Lower leg skin (tissue), 4 donors: ENCODE measurements around the gene OSGIN1. TPM values are rescaled to one million over a fixed set of nuclear protein-coding genes. Genes with fewer than 3 reads are reported as not detected.

Source experiments
- DNase-seq, 2 donors: peaks; one replicate each; pipeline ENCODE4 v3.0.0-alpha.2; 2019; ENCODE audit warnings: low spot score in 2 of 2
- H3K4me3 ChIP-seq: fragments of 200-600 bp; sonication (generic); 2 replicates; pipeline ENCODE4 v1.5.1; 2017; ENCODE audit warnings: mild to moderate bottlenecking, low read depth; ENCODE audit not compliant: poor library complexity, severe bottlenecking
- CTCF ChIP-seq, 3 donors: fragments of 450-650 bp; IDR thresholded peaks; one replicate each; pipeline ENCODE4 v1.5.1; 2016; ENCODE audit warnings: antibody characterized with exemption in 3 of 3, mild to moderate bottlenecking in 3 of 3, moderate library complexity in 2 of 3
- POLR2A ChIP-seq, 2 donors: fragments of 450-650 bp; IDR thresholded peaks; one replicate each; pipeline ENCODE4 v1.6.1; 2016 to 2017; ENCODE audit warnings: antibody characterized with exemption in 2 of 2, mild to moderate bottlenecking in 1 of 2, moderate library complexity in 1 of 2
- WGBS, 2 donors: methylation state at CpG; one replicate each; pipeline ENCODE4 v1.1.5; 2018; 5-methylcytosine and 5-hydroxymethylcytosine counted together
- intact Hi-C: fragments of 100-400 bp; cut with DNase I; formaldehyde crosslinking; loops from one replicate; pipeline ENCODE4 v1.15.0; 2023; ENCODE audit warnings: low total_unique reads
- total RNA-seq, 4 donors: library from RNA; depleted of rRNA; stranded (reverse); fragments of >200 nt; gene quantifications; one replicate each; pipeline ENCODE4 v1.1.0, GENCODE V29; 2016

The OSGIN1 gene
- total RNA-seq, 4 donors from 2014 or later: 1.1 to 3.2 (median 2.4) TPM

- no peak for TF ChIP-seq POLR2A (IDR thresholded peaks at IDR 0.05)
- no peak for TF ChIP-seq CTCF (IDR thresholded peaks at IDR 0.05)
- intact Hi-C loops: no loop called here
- 82 to 88% methylated on average over 3 to 5 of the region's 5 CpGs for WGBS, 2 donors
- no peak for DNase-seq
- H3K4me3 ChIP-seq: no peak overlapping the region
Observed at GRCh38 chr16:83961591-83961990, 8.6 kb downstream of the OSGIN1 start.

GRCh38 chr16:83963277-83964119, 10.5 kb downstream of the OSGIN1 start:
- intact Hi-C loops: no loop called here

GRCh38 chr16:83964684-83965443, 11.8 kb downstream of the OSGIN1 start:
- WGBS, 2 donors: 94 to 96% methylated on average over 20 to 26 of the region's 26 CpGs
- no peak for DNase-seq
- intact Hi-C loops: no loop called here
- TF ChIP-seq POLR2A (IDR thresholded peaks at IDR 0.05): no peak
- TF ChIP-seq CTCF (IDR thresholded peaks at IDR 0.05): no peak
- no peak overlapping the region for H3K4me3 ChIP-seq

More at GRCh38 chr16:83963277-83964119, 10.5 kb downstream of the OSGIN1 start:
- no peak overlapping the region for H3K4me3 ChIP-seq
- 79 to 87% methylated on average over 22 of the region's 22 CpGs for WGBS, 2 donors
- TF ChIP-seq POLR2A (IDR thresholded peaks at IDR 0.05) (no peak), CTCF (IDR thresholded peaks at IDR 0.05) (no peak)
- no peak for DNase-seq

GRCh38 chr16:83965444-83966152, 12.6 kb downstream of the OSGIN1 start:
- no peak for TF ChIP-seq POLR2A (IDR thresholded peaks at IDR 0.05)
- no peak for TF ChIP-seq CTCF (IDR thresholded peaks at IDR 0.05)
- 93 to 96% methylated on average over 34 of the region's 36 CpGs for WGBS, 2 donors
- intact Hi-C loops: no loop called here

GRCh38 chr16:83966153-83966696, 13.2 kb downstream of the OSGIN1 start:
- WGBS, 2 donors: 89 to 96% methylated on average over 10 to 13 of the region's 13 CpGs
- no peak overlapping the region for H3K4me3 ChIP-seq
- TF ChIP-seq POLR2A (IDR thresholded peaks at IDR 0.05) (no peak), CTCF (IDR thresholded peaks at IDR 0.05) (no peak)
- DNase-seq: no peak
- intact Hi-C loops: no loop called here

More at GRCh38 chr16:83965444-83966152, 12.6 kb downstream of the OSGIN1 start:
- DNase-seq: no peak
- no peak overlapping the region for H3K4me3 ChIP-seq
